OCI-LY3 (cell line): ENCODE data around the gene SDK1.

ENCODE experiments used
- H2AFZ ChIP-seq: fragments of 200-600, 300-600 bp; shearing (Covaris generic); 2 replicates; pipeline ENCODE4 v1.6.0; 2014; ENCODE audit warnings: antibody characterized with exemption, low read depth, low read length
- H3K27ac ChIP-seq: fragments of 200-600, 300-600 bp; sonication (generic); 2 replicates; pipeline ENCODE4 v1.5.1; 2014; ENCODE audit warnings: mild to moderate bottlenecking, low read length, moderate library complexity, mixed read lengths
- H3K27me3 ChIP-seq: fragments of 200-600, 300-600 bp; sonication (generic); 2 replicates; pipeline ENCODE4 v1.6.1; 2014; ENCODE audit warnings: low read depth, low read length, mixed read lengths
- H3K36me3 ChIP-seq: fragments of 200-600, 300-600 bp; sonication (generic); replicated peaks from 2 replicates; pipeline ENCODE3; 2014; ENCODE audit warnings: low read depth, low read length, mixed read lengths
- H3K4me1 ChIP-seq: fragments of 300-600, 200-600 bp; sonication (generic); 2 replicates; pipeline ENCODE4 v1.6.1; 2014; ENCODE audit warnings: low read length, mixed read lengths
- H3K4me2 ChIP-seq: fragments of 200-600, 300-600 bp; sonication (generic); 2 replicates; pipeline ENCODE4 v1.6.1; 2014; ENCODE audit warnings: low read length, mixed read lengths
- H3K4me3 ChIP-seq: fragments of 300-600, 200-600 bp; sonication (generic); 2 replicates; pipeline ENCODE4 v1.5.1; 2014; ENCODE audit warnings: antibody characterized with exemption, mild to moderate bottlenecking, low read length, moderate library complexity
- H3K79me2 ChIP-seq: fragments of 300-600, 200-600 bp; shearing (Covaris generic); 2 replicates; pipeline ENCODE4 v1.6.1; 2014; ENCODE audit warnings: mild to moderate bottlenecking, low read length, mixed read lengths
- H3K9ac ChIP-seq: fragments of 300-600, 200-600 bp; shearing (Covaris generic); 2 replicates; pipeline ENCODE4 v1.6.0; 2014; ENCODE audit warnings: mild to moderate bottlenecking, low read length, moderate library complexity
- H3K9me3 ChIP-seq: fragments of 200-600, 300-600 bp; shearing (Covaris generic); 2 replicates; pipeline ENCODE4 v1.6.1; 2014; ENCODE audit warnings: low read length, mixed read lengths; ENCODE audit not compliant: insufficient read depth
- H4K20me1 ChIP-seq: fragments of 200-600, 300-600 bp; sonication (generic); 2 replicates; pipeline ENCODE4 v1.6.1; 2016; ENCODE audit warnings: low read length, mixed read lengths; ENCODE audit not compliant: insufficient read depth
- EZH2phosphoT487 ChIP-seq: fragments of 200-600 bp; shearing (Covaris generic); IDR thresholded peaks from 2 replicates; pipeline ENCODE4 v1.6.1; 2018; ENCODE audit warnings: antibody characterized with exemption, mixed run types, low read depth
- TF ChIP-seq, protein P1 (sequence below): fragments of 200-600, 300-600 bp; sonication (generic); IDR thresholded peaks from 2 replicates; pipeline ENCODE4 v1.5.1; 2014; ENCODE audit warnings: antibody characterized with exemption, low read length, low read depth

Gene SDK1

DNA sequence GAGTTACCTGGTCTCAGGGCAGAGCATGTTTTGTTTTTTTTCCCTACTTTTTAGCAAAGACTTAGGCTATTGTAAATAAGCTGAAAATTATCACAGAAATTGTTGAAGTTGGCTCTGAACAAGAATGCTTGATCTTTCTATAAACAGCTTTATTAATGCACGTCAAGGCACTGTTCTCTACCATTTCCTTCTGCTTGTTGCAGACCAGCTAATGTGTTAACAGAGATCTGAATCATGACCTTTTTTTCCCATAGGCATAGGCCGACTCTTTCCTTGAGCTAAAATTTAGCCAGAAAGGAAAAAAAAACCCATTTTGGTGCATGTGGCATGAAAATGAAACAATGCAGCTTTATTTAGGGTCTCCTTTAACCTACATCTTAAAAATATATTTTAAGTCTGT is 248.5 kb downstream of the SDK1 start:
- no peak overlapping the region for H2AFZ ChIP-seq
- H3K9me3 ChIP-seq = no peaks in the 10 kb centered on the region
- no peaks in the 10 kb centered on the region for H3K79me2 ChIP-seq
- no peaks in the 10 kb centered on the region for H3K4me1 ChIP-seq
- H4K20me1 ChIP-seq = no peaks in the 10 kb centered on the region
- no peak for TF ChIP-seq EZH2phosphoT487
- TF ChIP-seq, protein P1, sequence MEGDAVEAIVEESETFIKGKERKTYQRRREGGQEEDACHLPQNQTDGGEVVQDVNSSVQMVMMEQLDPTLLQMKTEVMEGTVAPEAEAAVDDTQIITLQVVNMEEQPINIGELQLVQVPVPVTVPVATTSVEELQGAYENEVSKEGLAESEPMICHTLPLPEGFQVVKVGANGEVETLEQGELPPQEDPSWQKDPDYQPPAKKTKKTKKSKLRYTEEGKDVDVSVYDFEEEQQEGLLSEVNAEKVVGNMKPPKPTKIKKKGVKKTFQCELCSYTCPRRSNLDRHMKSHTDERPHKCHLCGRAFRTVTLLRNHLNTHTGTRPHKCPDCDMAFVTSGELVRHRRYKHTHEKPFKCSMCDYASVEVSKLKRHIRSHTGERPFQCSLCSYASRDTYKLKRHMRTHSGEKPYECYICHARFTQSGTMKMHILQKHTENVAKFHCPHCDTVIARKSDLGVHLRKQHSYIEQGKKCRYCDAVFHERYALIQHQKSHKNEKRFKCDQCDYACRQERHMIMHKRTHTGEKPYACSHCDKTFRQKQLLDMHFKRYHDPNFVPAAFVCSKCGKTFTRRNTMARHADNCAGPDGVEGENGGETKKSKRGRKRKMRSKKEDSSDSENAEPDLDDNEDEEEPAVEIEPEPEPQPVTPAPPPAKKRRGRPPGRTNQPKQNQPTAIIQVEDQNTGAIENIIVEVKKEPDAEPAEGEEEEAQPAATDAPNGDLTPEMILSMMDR = no peak
- no peak overlapping the region for H3K4me3 ChIP-seq
- H3K9ac ChIP-seq = no peak overlapping the region
- H3K27ac ChIP-seq = no peak overlapping the region
- H3K36me3 ChIP-seq = no peaks in the 10 kb centered on the region
- H3K27me3 ChIP-seq = no peaks in the 10 kb centered on the region
- H3K4me2 ChIP-seq = no peak overlapping the region

DNA sequence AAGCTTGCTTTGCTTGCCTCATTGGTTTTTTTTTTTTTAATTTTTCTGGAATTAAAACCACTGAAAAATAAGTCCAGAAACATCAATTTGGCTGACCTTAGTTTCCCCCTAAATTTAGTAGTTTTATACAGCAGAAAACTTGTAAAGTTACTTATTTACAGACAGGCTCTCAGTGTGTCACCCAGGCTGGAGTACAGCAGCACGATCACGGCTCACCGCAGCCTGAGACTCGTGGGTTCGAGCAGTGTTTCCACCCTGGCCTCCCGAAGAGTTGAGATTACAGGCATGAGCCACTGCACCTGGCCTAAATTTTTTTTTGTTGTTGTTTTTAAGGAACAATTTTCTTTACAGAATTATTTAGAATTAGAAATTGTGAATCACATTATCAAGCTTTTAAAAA is 250.5 kb downstream of the SDK1 start:
- Histone ChIP-seq H2AFZ (no peak overlapping the region), H3K4me1 (no peaks in the 10 kb centered on the region), H3K36me3 (no peaks in the 10 kb centered on the region), H3K79me2 (no peaks in the 10 kb centered on the region), H3K27ac (no peak overlapping the region), H3K4me2 (no peak overlapping the region), H3K4me3 (no peak overlapping the region), H3K9me3 (no peaks in the 10 kb centered on the region), H4K20me1 (no peaks in the 10 kb centered on the region), H3K9ac (no peak overlapping the region), H3K27me3 (no peaks in the 10 kb centered on the region)
- TF ChIP-seq, protein P1 = no peak
- TF ChIP-seq EZH2phosphoT487 = no peak

DNA sequence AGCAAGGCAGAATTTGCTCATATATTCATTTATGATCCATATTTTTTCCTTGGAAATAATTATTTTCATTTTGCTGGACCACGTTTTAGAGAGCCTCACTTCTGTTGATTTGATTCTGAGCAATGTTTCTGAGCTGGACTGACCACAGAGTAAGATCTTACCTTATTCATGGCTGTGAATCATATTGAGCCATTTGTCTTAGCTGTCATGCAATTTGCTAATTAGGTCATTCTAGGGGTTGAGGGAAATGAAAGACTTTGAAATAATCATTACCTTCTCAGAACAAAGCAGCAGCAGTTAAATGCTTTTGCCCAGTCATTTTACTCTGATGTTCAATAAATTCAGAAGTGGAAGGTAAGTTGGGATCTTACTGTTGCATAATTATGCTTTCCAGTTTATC is 251.4 kb downstream of the SDK1 start:
- Histone ChIP-seq H3K27ac (no peak overlapping the region), H2AFZ (no peak overlapping the region), H3K36me3 (no peaks in the 10 kb centered on the region), H4K20me1 (no peaks in the 10 kb centered on the region), H3K4me1 (no peaks in the 10 kb centered on the region), H3K9ac (no peak overlapping the region), H3K79me2 (no peaks in the 10 kb centered on the region), H3K27me3 (no peaks in the 10 kb centered on the region), H3K4me2 (no peak overlapping the region), H3K4me3 (no peak overlapping the region), H3K9me3 (no peaks in the 10 kb centered on the region)
- TF ChIP-seq EZH2phosphoT487 = no peak
- TF ChIP-seq, protein P1 = no peak

DNA sequence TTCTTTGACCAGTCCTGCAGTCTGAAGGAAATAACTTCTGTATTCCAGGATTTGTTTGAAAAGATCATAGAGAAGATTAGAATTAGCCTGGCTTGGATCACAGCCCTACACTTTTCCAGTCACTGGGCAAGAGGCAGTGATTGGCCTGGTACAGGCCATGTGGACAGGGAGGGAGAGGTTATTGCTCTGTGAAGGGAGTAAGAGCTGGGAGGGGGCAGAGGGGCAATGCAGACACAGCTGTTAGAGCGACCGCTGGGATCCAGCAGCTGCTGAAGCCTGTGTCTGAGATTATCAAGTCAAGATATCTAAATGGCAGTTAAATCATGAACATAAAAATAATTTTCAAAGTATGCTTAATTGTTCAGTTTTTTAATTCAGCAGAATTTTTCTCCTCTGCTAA is 257.3 kb downstream of the SDK1 start:
- no peaks in the 10 kb centered on the region for H3K79me2 ChIP-seq
- H4K20me1 ChIP-seq = no peaks in the 10 kb centered on the region
- no peaks in the 10 kb centered on the region for H3K9me3 ChIP-seq
- no peaks in the 10 kb centered on the region for H3K36me3 ChIP-seq
- H2AFZ ChIP-seq = no peak overlapping the region
- H3K9ac ChIP-seq = no peak overlapping the region
- H3K4me3 ChIP-seq = no peak overlapping the region
- TF ChIP-seq, protein P1 = no peak
- no peak for TF ChIP-seq EZH2phosphoT487
- H3K27me3 ChIP-seq = no peaks in the 10 kb centered on the region
- no peak overlapping the region for H3K27ac ChIP-seq
- no peaks in the 10 kb centered on the region for H3K4me1 ChIP-seq
- H3K4me2 ChIP-seq = no peak overlapping the region
